GM21447 (cell line): ENCODE results near the gene PCDH19.
A peak's percentile ranks its signal among the peaks of the same experiment; 100 is the strongest.
"Not testable (repeated sequence)": the region's sequence is repeated elsewhere in the genome, so short reads cannot be mapped to it uniquely, and the experiment has no call there.

Experiments used
- ATAC-seq: cut with Tn5 transposase; IDR thresholded peaks from one replicate; pipeline ENCODE4 v1.9.1; 2021; ENCODE audit not compliant: unreplicated experiment

PCDH19 gene, protein sequence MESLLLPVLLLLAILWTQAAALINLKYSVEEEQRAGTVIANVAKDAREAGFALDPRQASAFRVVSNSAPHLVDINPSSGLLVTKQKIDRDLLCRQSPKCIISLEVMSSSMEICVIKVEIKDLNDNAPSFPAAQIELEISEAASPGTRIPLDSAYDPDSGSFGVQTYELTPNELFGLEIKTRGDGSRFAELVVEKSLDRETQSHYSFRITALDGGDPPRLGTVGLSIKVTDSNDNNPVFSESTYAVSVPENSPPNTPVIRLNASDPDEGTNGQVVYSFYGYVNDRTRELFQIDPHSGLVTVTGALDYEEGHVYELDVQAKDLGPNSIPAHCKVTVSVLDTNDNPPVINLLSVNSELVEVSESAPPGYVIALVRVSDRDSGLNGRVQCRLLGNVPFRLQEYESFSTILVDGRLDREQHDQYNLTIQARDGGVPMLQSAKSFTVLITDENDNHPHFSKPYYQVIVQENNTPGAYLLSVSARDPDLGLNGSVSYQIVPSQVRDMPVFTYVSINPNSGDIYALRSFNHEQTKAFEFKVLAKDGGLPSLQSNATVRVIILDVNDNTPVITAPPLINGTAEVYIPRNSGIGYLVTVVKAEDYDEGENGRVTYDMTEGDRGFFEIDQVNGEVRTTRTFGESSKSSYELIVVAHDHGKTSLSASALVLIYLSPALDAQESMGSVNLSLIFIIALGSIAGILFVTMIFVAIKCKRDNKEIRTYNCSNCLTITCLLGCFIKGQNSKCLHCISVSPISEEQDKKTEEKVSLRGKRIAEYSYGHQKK (N-terminal part only)

DNA sequence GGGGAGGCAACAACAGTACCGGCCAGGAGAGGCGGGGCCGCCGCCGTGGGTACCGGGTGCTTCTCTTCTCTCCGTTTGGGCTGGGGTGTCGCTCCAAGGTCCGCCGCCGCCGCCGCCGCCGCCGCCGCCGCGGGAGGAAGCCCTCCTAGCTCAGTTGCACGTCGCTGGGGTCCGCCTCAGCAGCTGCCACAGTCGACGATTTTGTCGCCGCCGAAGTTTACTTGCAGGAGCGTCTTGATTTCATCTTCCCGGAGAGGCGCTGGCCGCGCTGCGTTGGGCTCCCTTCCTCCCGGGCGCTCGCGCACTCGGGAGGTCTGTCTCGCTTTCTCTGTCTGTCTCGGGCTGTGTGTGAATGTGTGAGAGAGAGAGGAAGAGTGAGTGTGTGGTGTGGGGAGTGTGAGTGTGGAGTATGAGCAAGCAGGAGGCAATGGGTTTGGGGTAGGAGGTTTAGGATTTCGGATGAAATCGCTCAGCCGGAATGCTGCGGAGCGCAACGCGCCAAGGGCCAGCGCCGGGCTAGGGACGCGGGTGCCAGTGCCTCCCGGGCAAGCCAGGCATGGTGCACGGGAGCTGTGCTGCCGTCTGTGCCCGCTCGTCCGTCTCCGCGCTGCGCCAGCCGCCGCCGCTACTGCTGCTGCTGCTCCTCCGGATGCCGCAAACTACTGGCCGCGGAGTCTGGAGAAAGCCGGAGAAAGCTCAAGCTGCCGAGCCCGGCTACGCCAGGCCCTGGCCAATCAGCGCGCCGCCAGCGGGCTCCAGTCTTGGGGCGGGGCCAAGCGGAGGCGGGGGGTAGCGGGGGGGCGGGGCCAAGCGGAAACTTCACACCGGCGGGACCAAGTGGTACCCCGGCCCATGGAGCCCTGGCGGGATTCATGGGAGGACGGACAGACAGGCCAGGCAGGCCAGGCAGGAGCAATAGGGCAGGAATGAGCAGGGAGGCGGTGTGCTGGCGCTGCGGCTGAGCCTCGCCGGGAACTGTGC lies at the start of gene PCDH19:
Gene PCDH19, minus strand, starts transcription at position 664 of the 981 bp plus-strand sequence. CDS start 1,676 bp downstream, outside the sequence.
- no peak for ATAC-seq

DNA sequence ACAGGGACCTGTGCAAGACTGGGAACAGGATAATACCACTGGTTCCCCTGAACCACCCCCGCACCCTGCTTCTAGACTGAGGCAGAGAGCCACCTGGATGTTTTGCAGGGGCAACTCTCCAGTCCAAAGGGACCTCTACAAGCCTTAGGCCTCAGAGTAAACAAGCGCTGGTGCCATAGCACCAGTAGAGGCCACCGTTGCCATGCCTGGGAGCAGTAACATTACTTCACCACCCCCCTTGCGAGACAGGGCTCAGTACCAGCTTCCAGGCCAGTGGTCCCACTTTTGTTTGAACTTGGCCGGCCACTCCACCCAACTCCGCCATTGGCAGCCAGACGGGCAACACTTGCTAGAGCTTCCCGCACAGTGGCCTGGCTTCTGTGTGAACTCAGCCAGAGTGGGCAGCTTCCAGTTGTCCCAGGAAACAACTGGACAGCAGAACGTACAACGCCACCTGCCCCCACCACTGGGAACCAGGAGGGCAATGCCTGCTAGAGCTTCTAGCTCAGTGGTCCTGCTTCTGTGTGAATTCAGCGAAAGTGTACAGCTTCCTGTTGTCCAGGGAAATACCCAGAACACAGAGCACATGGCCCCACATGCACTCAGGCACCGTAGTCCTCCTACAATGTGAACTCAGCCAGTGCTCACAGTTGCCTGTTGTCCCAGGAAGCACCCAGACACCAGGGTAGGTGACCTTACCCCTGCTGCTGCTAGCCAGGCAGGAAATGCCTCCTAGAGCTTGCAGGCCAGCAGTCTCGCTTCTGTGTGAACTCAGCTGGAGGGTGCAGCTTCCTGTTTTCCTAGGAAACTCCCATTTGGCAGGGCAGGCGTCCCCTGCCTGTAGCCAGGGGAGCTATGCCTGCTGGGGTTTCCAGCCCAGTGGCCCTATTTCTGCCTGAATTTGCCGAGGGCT lies 39.9 kb upstream of the PCDH19 start:
- ATAC-seq: no peak

DNA sequence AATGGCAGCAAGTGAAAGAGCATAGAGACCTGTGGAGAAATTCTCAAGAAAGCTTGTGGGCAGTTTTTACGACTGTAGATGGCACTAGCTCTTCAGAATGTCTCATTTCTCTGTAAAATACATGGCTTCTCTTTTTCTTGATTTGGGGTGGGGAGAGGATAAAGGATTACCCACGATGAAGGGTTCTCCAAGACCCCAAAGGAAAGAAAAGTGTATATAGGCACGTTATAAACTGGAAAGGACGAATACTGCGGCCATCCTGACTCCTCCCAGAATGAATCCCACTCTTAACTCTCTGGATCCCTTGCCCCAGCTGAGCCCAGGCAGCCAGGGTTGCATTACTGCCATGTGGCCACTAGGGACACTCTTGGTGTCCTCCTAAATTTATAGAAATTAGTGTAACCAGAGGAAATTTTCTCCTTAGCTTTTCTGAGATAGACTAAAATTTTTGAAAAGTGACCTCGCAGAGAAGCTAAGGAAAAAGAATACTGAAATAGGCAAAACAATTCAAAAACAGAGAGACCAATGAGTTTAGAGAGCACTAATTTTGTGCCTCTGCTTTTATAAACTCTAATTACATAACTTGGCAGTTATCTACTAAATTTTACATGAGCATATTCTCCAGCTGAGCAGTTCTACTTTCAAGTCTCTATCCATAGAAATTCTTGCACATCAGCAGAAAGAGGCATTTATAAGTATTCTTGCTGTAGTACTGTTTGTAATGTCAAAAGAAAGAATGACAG lies 37.8 kb upstream of the PCDH19 start:
- no peak for ATAC-seq

DNA sequence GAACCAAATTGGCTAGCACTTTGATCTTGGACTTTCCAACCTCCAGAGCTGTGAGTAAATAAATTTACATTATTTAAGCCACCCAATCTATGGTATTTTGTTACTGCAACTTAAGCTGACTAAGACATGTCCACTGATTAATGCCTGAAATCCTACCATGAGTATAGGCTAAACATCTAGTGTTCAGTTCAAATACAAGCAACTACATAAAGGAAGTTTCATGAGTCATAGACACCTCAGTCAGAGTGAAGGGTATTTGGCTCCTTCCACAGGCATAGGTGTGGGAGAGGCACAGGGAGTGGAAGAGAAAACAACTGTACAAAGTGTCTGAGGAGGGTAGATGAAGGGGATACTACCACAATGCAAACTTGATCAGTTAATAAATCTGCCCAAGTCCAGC lies 35.5 kb upstream of the PCDH19 start:
- no peak for ATAC-seq

DNA sequence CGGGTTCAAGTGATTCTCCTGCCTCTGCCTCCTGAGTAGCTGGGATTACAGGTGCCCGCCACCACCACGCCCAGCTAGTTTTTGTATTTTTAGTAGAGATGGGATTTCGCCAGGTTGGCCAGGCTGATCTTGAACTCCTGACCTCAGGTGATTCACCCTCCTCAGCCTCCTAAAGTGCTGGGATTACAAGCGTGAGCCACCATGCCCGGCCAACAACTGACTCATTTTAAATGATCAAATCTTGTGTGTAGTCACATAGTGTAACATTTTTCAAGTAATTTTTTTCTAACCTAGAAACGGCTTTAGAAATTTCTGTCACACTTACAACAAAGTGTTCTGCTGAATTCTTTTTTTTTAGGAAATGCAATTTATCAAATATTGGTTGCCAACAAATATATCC lies 31.2 kb upstream of the PCDH19 start:
- not testable (repeated sequence) for ATAC-seq

DNA sequence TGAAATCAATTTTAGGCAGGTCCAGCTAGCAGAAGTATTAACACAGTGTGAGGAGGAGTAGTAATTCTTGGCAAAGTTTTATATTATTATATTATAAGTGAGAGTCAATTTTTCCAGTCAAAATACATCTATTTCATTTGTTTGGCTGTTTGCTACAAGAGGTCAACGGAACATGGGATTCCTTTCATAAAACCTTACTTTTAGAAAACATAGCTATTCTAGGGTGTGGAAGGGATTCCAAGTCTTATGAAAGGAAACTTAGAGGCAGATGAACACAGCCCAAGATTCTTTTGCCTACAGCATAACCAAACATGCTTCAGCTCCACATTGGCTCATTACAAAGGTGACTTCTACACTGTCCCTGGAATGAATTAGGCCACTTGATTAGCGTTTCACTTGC lies 29.9 kb upstream of the PCDH19 start:
- no peak for ATAC-seq

DNA sequence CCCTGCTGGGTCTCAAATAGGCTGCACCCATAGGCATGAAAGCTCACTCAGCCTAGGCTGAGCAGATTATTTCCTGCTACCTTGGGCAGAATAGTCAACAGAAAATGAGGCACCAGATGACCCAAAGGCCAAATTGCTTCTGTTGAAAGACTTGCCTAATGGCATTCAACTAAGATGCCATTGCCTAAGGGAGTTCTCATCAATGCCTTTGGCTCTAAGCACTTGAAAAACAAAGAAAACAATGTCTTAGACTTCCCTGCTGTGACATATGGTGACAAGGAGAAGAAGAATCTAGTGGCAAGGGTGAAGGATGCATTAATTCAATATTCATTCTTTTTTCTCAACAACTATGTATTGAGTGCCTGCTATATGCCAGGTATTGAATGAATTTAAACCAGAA lies 25.7 kb upstream of the PCDH19 start:
- no peak for ATAC-seq

DNA sequence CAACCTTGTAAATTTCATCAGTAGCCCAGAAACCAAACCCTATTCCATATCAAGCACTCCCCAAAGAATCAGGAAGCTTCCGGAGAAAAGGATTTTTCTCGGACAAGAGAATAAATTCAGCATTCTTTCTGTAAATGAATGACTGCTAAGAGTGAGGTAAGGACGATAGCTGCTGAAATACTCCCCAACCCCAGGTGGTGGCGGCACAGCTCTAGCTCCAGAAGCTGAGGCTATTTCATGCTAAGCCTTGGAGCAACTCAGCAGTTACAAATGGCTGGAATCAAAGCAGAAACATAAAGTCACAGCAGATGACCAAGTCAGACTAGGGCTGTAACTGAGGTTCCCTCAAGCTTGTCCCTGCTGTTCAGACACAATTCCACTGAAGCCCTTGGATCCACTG lies 13.9 kb upstream of the PCDH19 start:
- ATAC-seq: no peak

DNA sequence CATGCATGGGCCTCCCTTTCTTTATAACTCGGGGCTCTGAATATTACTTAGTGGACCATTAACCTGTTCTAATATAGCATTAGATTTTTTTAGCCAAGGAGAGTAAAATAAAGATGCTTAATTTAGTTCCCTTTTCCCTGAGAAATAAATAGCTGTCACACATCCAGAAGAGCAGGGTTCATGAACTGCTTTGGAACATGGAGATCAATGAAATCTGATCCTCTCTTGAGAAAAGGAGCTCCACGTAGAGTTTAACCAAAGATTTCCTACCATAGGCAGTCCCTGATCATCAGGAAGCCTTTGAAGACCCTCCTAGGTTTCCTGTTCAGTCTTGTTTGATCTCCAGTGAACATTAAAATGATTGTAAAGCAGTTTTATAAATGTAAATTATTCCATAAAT lies 8.5 kb upstream of the PCDH19 start:
- no peak for ATAC-seq

DNA sequence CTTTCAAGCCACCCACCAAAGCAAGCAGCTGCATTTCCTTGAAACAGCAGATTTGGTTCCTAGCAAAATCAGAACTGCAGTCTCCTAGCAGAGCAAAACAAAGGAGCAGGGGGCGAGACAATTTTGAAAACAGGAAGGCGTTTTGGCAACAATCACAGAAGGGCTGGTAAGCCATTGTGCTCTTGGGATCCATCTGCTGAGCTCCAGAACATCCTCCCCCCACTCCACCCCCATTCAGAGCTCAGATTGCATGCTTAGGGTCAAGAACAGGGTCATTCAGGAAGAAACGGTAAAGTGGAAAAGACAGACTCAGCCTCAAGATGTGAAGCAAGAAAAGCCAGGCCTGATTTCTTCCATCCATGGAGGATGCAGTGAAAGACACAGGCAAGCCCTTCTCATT lies 7.6 kb upstream of the PCDH19 start:
- ATAC-seq: no peak

DNA sequence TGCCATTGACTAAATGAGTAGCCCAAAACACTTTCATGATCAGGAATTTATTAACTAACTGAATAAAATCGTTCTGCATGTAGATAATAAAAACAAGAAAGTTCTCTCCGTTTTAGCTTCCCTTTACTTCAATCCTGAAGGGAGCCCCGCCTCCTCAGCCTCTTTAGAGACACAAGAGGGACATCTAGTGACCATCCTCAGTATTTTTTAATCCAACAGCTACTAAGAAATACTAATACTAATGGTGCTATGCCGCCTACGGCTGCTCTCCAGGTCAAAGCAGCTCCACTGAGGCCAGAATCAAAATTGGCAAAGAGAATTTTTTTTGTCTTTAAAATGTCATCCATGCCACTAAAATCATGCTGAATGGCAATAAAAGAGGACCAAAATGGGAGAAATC lies 3.2 kb upstream of the PCDH19 start:
- ATAC-seq: peak; percentile 88

DNA sequence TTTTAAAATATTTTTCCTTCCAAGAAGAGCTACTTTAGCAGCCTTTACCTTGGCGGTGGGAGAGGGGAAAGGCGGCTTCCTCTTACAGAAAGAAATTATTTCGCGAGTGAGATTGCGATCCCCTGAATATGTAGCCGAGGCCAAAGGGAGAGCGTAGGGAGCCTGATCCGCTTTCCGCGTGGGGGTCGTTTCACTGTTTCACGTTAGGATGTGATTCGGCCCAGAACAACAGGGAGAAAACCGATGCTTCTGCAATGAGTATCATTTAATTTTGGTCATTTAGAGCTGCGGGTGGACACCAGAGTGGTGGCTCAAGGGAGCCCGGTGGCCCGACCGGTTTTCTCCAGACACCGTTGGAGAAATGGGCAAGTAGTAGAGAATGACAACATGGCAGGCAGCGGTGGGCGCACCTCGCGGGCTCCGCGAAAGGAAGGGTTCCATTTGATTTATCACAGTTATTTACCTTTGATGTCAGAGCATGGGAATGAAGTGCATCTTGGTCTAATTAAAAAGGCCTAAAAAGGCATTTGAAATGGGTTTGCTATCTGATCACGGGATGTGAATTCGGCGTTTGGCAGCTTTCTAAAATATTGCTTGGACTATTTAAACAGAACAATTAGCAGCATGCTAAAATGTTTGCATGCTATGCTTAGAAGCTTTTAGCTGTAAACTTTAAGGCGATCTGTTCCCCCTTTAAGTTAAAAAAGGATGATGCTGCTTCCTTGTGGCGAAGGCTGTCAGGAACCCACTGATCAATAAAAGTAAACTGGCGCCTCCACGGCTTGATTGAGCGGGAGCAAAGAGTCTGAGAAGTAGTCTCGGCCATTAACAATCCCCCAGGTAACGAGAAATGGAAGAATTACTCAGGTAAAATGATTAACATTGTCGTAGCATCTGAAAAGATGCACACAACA lies 2.0 kb upstream of the PCDH19 start:
- no peak for ATAC-seq

DNA sequence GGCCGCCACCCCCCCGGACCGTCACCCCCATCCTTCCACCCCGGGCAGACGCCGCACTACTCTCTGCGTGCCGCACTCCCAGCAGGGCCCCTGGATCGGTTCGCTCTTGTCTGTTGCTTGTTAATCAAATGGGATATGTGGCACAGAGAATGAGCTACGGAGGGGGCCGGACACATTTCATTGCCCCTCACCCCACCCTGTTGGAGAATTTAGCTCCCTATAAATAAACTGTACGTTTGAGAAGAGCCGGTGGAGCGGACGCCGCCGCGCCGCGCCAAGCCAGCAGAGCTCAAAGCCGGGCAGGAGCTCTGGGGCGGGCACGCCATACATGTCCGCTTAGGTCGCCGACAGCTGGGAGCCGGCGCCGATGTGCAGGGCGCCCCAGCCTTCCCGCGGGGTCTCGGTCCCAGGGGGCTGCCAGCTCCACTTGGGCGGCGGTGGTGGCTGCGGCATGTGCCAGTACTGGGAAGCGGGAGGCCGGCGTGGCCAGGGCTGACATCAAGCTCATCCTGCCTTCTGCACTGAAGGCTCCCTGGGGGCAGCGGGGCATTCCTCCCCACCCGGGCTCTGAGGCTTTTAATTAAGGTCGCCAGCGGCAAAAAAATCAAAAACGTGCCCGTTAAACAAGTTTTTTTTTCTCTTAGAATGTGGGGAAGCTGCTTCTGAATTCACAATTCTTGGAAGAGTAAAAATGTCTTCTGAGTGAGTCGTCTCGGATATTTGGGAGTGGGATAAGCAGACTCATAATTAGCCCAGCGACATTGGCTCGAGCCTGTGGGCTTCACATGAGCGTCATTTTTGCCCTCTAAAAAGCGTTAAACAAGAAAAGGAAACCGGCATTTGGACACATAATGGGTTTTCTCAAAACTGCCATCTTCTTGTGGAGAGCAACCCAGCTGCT lies 1.1 kb upstream of the PCDH19 start:
- no peak for ATAC-seq

DNA sequence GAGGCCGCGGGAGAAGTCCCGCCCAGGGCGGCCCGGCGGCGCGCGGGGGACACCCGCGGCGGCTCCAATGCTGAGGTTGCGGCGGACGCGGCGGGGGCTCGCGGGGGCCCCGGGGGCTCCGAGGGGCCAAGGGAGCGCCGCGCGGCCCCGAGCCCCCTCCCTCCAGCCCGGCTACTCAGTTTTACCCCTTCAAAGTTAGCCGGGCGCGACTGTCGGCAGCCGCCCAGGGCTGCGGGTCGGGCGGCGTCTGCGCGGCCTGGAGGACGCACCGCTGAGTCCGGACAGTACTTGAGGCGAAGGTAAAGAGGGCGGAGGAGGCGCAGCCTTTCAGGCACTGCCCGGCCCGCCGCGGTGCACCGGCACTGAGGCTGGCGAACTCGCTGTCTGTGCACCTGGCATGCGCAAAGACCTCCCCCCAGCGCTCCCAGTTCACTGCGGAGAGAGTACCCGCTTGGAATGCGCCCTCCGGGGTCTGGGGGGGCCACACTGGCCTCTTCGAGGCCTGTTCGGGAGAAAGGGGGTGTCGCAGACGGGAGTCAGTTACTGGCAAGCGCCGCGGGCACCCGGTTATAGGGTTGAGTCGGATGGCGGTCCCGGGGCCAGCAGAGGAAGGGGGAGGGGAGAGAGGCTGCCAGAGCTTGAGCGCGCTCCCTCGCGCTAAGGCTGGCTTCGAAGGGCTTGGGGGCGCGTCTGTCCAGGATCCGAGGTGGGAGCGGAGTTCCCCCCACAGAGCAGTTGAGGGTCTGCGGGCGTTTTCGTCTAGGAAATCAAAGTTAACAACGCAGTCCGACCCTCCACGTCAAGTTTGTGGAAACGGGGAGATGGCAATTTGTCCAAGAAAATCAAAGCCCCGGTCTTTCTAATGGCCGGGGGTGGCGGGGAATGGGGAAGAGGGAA lies 1.1 kb downstream of the PCDH19 start:
- no peak for ATAC-seq

DNA sequence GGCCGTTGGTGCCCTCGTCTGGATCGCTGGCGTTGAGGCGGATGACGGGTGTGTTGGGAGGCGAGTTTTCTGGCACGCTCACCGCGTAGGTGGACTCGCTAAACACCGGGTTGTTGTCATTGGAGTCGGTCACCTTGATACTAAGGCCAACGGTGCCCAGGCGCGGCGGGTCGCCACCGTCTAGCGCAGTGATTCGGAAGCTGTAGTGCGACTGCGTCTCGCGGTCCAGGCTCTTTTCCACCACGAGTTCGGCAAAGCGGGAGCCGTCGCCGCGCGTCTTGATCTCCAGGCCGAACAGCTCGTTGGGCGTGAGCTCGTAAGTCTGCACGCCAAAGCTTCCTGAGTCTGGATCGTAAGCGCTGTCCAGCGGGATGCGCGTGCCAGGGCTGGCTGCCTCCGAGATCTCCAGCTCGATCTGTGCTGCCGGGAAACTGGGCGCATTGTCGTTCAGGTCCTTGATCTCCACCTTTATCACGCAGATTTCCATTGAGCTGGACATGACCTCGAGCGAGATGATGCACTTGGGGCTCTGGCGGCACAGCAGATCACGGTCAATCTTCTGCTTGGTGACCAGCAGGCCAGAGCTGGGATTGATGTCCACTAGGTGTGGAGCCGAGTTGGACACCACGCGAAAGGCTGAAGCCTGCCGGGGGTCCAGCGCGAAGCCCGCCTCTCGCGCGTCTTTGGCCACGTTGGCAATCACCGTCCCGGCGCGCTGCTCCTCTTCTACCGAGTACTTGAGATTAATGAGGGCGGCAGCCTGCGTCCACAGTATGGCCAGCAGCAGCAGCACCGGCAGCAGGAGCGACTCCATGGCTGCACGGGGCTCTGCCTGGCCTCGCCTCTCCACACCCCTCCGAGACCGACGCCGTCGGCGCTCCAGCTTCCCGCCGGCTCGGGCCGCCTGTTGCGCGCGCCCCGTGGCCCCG lies 2.0 kb downstream of the PCDH19 start:
- ATAC-seq: no peak
